Breast epithelium (tissue), 4 donors: ENCODE measurements around the gene SHISA8. TPM values are rescaled to one million over a fixed set of nuclear protein-coding genes. Genes with fewer than 3 reads are reported as not detected.

Source experiments
- DNase-seq, 2 donors: peaks; one replicate each; pipeline ENCODE4 v3.0.0-alpha.2; 2019; ENCODE audit warnings: low spot score in 2 of 2
- H3K27ac ChIP-seq, 2 donors: fragments of 200-600 bp; sonication (generic) in 1 of 2; one replicate each; pipeline ENCODE4 v1.5.1; 2016 to 2019; ENCODE audit warnings: mild to moderate bottlenecking in 1 of 2
- H3K27me3 ChIP-seq, 2 donors: fragments of 200-600 bp; sonication (generic) in 1 of 2; one replicate each; pipeline versions ENCODE4 v1.5.1 to v1.6.0; 2017 to 2019; ENCODE audit warnings: control low read depth in 1 of 2, mild to moderate bottlenecking in 1 of 2
- H3K36me3 ChIP-seq: fragments of 200-600 bp; one replicate; pipeline ENCODE4 v1.5.1; 2019
- H3K4me1 ChIP-seq, 2 donors: fragments of 200-600 bp; sonication (generic); one replicate each; pipeline ENCODE4 v1.5.1; 2016 to 2019; ENCODE audit warnings: control low read depth in 1 of 2
- H3K4me3 ChIP-seq, 3 donors: fragments of 200-600 bp; sonication (generic); 1 replicate in 2 of 3; 2 replicates in 1 of 3; pipeline ENCODE4 v1.5.1; 2016 to 2019; ENCODE audit warnings: mild to moderate bottlenecking in 3 of 3, moderate library complexity in 2 of 3
- H3K9me3 ChIP-seq, 2 donors: fragments of 200-600 bp; sonication (generic) in 1 of 2; one replicate each; pipeline ENCODE4 v1.5.1; 2016 to 2019; ENCODE audit warnings: control low read depth in 1 of 2
- POLR2A ChIP-seq: fragments of 450-650 bp; IDR thresholded peaks from one replicate; pipeline ENCODE4 v1.6.1; 2016; ENCODE audit warnings: antibody characterized with exemption, mild to moderate bottlenecking, moderate library complexity
- POLR2AphosphoS5 ChIP-seq, 3 donors: sonication (generic); formaldehyde crosslinking; IDR thresholded peaks; one replicate each; pipeline ENCODE4 v1.6.1; 2017; ENCODE audit warnings: antibody characterized with exemption in 3 of 3
- intact Hi-C: fragments of 100-400 bp; cut with DNase I; formaldehyde crosslinking; loops from one replicate; pipeline ENCODE4 v1.15.1; 2023; ENCODE audit warnings: low total_unique reads
- total RNA-seq, 3 donors: library from RNA; depleted of rRNA; stranded (reverse); fragments of >200 nt; gene quantifications; one replicate each; pipeline ENCODE4 v1.1.0, GENCODE V29; 2016
- TF ChIP-seq, protein P1 (sequence below), 3 donors: fragments of 450-650 bp; IDR thresholded peaks; one replicate each; pipeline ENCODE4 v1.5.1; 2016 to 2017; ENCODE audit warnings: antibody characterized with exemption in 3 of 3, mild to moderate bottlenecking in 3 of 3, moderate library complexity in 3 of 3

SHISA8 gene
- total RNA-seq = not detected

DNA sequence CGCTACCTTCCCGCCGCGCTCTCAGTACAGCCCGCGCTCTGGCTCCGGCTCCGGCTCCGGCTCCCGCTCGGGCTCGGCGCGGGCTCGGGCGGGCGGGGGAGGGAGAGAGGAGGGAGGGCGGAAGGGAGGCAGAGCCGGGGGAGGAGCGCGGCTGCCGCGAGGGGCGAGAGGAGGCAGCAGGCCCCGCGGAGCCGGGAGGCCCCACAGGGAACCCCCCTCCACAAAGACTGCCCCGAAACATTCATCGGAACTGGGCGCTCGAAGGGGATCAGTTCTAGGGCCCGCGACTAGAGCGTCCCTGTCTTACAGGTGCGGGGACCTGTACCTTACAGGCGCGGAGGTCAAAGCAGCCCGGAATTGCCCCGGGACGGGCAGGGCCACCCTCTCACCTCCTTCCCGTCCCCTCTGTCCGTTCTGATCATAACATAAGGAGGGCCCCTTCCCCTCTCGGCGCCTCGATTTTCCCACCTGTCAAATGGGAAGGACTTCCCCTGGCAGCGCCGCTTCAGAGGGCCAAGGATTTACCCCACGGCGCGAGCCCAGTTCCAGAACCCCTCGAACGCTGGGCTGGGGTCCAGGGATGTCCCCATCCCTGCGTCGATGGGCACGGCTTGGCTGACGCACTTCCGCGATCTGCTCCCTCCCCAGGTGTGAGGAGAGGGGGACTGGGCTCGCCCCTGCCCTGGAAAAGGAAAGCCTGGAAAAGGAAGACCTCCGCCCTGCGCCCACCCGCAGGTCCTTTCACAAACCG lies at the start of gene SHISA8:
Gene SHISA8 (minus strand): TSS at position 40 of the 751 bp plus-strand sequence. CDS start 407 bp downstream, outside the sequence.
- intact Hi-C loops = no loop called here
- DNase-seq = peak in 1 of 2 donors; percentile 71
- peaks cover 10 to 18% of the 10 kb centered on the region in 2 donors for H3K4me1 ChIP-seq

DNA sequence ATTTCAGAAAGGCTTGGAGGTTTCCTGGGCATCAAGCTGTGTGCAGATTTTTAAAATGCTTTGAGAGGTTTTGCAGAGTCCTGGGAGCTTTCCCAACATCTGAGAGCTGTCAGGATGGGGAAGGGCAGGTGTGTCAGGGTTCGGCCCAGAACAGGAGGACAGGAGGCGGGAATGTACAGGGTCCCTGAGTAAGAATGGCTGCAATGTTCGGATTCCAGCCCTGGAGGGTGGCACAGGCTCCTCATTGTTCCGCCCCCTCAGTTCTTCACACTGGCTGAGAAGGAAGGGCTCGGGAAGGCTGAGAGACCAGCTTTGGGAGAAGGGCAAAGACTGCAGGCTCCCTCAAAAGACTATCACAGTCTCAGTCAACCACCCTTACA lies 49.2 kb upstream of the SHISA8 start:
- DNase-seq = peak in 1 of 2 donors; percentile 70
- Histone ChIP-seq H3K9me3 (no peaks in the 10 kb centered on the region), H3K36me3 (no peaks in the 10 kb centered on the region), H3K27me3 (no peaks in the 10 kb centered on the region), H3K27ac (peak overlapping the region; percentile 58 to 63), H3K4me3 (no peak overlapping the region), H3K4me1 (peaks cover 0 to 3% of the 10 kb centered on the region in 2 donors)
- TF ChIP-seq, protein P1, sequence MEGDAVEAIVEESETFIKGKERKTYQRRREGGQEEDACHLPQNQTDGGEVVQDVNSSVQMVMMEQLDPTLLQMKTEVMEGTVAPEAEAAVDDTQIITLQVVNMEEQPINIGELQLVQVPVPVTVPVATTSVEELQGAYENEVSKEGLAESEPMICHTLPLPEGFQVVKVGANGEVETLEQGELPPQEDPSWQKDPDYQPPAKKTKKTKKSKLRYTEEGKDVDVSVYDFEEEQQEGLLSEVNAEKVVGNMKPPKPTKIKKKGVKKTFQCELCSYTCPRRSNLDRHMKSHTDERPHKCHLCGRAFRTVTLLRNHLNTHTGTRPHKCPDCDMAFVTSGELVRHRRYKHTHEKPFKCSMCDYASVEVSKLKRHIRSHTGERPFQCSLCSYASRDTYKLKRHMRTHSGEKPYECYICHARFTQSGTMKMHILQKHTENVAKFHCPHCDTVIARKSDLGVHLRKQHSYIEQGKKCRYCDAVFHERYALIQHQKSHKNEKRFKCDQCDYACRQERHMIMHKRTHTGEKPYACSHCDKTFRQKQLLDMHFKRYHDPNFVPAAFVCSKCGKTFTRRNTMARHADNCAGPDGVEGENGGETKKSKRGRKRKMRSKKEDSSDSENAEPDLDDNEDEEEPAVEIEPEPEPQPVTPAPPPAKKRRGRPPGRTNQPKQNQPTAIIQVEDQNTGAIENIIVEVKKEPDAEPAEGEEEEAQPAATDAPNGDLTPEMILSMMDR (IDR thresholded peaks at IDR 0.05) = no peak
- no peak for TF ChIP-seq POLR2A
- no peak for TF ChIP-seq POLR2AphosphoS5 (IDR thresholded peaks at IDR 0.05)
- intact Hi-C loops = no loop called here

More for the DNA sequence above, at the start of gene SHISA8:
- Histone ChIP-seq H3K27ac (no peak within 1 kb of the TSS), H3K9me3 (no peaks in the 10 kb centered on the region), H3K27me3 (peaks cover 28 to 71% of the 10 kb centered on the region in 2 donors), H3K36me3 (no peaks in the 10 kb centered on the region), H3K4me3 (peak within 1 kb of the TSS; percentile 15 to 68 (median 50))
- TF ChIP-seq POLR2AphosphoS5 (IDR thresholded peaks at IDR 0.05) (no peak), POLR2A (no peak)
- TF ChIP-seq, protein P1 (IDR thresholded peaks at IDR 0.05) = no peak

GRCh38 chr22:41963453-41964111 lies 48.7 kb upstream of the SHISA8 start:
- H3K4me1 ChIP-seq = peaks cover 0 to 3% of the 10 kb centered on the region in 2 donors
- intact Hi-C loops = no loop called here
- H3K4me3 ChIP-seq = no peak overlapping the region
- TF ChIP-seq POLR2AphosphoS5 (IDR thresholded peaks at IDR 0.05) (no peak), POLR2A (no peak)
- TF ChIP-seq, protein P1 (IDR thresholded peaks at IDR 0.05) = no peak
- no peaks in the 10 kb centered on the region for H3K9me3 ChIP-seq
- no peaks in the 10 kb centered on the region for H3K36me3 ChIP-seq
- peak overlapping the region; percentile 58 to 63 for H3K27ac ChIP-seq
- DNase-seq = peak in 1 of 2 donors; percentile 79
- H3K27me3 ChIP-seq = no peaks in the 10 kb centered on the region

DNA sequence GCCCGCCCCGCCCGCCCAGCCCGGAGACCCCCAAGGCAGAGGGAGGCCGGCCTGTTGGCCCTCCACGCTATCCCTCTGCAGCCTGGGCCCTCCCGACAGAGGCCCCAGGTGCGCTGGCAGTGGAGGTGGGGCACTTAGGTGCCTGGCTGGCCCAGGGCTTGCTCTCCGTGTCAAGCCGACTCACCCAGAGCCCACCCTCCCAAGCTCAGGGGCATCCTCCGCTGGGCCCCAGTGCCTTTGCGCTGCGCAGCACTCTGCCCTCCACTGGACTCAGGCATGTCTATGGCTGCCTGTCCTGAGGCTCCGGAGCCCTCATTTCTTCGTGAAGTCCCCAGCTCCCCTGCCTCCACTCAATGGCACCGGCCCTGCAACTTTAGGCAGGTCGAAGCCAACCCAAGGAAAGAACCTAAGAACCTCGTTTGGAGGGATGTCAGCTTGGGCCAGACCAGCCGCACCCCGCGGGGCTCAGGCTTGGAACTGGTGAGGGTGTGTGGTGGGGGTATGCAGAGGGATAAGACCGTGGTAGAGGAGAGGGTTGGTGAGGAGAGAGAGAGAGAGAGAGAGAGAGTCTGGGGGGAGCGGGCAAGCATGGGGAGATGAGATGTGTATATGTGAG lies 43.2 kb upstream of the SHISA8 start:
- no peak overlapping the region for H3K27ac ChIP-seq
- intact Hi-C loops = no loop called here
- no peak for DNase-seq
- no peaks in the 10 kb centered on the region for H3K9me3 ChIP-seq
- H3K4me1 ChIP-seq = peaks cover 0 to 3% of the 10 kb centered on the region in 2 donors
- H3K36me3 ChIP-seq = no peaks in the 10 kb centered on the region
- H3K4me3 ChIP-seq = peak overlapping the region in 2 of 3 donors; percentile 20 to 57
- no peak for TF ChIP-seq POLR2A
- H3K27me3 ChIP-seq = no peaks in the 10 kb centered on the region

DNA sequence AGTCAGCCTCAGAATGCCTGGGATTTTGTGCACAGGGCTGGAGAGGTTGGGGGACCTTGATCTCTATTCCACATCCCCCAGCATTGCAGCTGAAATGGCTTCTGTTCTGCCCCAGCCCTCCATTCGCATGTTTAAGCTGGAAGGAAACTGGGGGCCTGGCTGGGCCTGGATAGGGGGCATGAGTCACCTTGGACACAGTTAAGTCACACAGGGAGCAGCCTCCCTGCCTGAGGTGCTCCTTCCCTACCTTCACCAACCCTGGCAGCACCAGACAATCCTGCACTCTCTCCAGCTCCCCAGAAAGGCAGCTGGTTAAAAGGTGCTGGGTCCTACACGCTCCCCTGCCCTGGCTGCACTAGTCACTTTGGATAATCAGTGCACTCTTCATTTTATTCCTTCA lies 37.8 kb upstream of the SHISA8 start:
- Histone ChIP-seq H3K9me3 (no peaks in the 10 kb centered on the region), H3K4me1 (no peaks in the 10 kb centered on the region), H3K36me3 (no peaks in the 10 kb centered on the region), H3K27me3 (no peaks in the 10 kb centered on the region), H3K27ac (no peak overlapping the region), H3K4me3 (no peak overlapping the region)
- TF ChIP-seq, protein P1 (IDR thresholded peaks at IDR 0.05) = no peak
- no peak for TF ChIP-seq POLR2A
- DNase-seq = no peak
- intact Hi-C loops = no loop called here
